Hypothalamus (tissue), 51 donors: ENCODE data around the gene CD163L1.
"Not testable (repeated sequence)": the region's sequence is repeated elsewhere in the genome, so short reads cannot be mapped to it uniquely, and the experiment has no call there.

Source experiments
- DNase-seq, 51 donors: peaks; one replicate each; lab custom pipeline; 2025; lab: John Stamatoyannopoulos, UW

Gene CD163L1

GRCh38 chr12:7339675-7340074 is 104.3 kb downstream of the CD163L1 start:
- DNase-seq, result no peak

DNA sequence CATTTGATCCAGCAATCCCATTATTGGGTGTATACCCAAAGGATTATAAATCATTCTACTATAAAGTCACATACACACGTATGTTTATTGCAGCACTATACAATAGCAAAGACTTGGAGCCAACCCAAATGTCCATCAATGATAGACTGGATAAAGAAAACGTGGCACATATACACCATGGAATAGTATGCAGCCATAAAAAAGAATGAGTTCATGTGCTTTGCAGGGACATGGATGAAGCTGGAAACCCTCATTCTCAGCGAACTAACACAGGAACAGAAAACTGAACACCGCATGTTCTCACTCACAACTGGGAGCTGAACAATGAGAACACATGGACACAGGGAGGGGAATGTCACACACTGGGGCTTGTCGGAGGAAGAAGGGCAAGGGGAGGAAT is 106.2 kb downstream of the CD163L1 start:
- not testable (repeated sequence) for DNase-seq

DNA sequence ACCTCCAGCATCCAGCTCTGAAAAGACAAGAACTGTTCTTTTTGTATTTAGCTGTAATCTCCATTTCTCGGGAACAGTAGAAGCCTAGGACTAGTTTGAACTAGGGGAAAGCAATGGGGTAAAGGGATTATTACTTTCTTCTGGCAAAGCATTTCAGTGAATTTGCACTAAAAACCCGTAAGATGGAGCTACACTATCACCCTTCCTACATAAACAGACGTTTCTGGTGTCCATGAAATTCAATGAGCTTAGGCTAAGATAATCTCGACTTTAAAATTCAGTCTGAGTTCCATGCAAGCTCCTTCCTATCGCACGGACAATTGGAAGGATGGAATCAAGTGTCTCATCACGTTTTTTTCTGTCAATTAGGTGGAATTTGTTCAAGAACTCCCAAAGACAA is 116.0 kb downstream of the CD163L1 start:
- no peak for DNase-seq

DNA sequence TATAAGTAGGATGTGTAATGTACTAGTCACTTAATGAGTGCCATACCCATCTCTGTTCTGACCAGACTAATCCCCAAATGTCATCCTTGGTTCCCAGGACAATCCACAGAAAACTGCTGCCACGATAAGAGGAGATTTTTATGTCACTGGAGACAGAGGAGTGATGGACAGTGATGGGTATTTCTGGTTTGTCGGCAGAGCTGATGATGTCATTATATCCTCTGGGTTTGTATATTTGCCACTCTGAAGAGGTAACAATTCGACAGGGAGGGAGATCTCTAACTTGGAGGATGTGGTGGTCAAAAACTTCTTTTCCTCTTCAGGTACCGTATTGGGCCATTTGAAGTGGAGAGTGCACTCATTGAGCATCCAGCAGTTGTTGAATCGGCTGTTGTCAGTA is 119.8 kb downstream of the CD163L1 start:
- no peak for DNase-seq

DNA sequence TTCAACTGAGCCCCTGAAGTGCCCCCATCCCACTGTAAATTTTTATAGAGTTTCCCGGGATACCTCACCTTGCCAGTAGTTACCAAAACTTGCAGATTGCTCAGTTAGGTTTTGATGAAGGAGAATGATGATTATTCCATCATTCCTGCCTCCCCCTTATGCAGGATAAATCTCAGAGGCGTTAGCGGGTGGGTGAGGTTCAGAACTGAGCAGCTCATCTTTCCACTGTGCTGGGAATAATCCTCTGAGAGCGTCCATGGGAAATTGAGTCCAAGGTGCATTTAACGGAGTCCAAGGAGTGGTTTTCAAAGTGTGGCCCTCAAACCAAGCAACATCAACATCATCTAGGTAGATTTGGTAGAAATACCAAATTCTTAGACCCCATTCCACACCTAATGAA is 121.4 kb downstream of the CD163L1 start:
- DNase-seq, result no peak

- no peak for DNase-seq
These were observed 122.3 kb downstream of the CD163L1 start for GRCh38 chr12:7321624-7322023.

DNA sequence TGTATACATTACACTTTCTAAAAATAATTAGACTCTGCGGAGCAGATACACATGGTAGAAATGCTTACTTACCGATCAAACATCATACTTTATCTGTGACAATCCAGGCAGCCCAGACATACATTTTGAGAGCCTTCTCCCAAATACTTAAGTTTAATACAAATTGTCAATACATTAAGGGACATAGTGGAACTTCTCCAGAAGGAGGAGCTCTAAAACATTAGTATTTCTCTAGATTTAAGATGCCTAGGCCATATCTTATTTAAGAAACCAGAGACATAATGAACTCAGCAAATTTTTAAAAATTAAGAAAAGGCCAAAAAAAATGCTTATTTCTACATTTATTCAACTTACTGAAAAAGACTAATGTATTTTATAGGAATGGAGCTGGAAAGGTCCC is 124.0 kb downstream of the CD163L1 start:
- DNase-seq, result no peak

DNA sequence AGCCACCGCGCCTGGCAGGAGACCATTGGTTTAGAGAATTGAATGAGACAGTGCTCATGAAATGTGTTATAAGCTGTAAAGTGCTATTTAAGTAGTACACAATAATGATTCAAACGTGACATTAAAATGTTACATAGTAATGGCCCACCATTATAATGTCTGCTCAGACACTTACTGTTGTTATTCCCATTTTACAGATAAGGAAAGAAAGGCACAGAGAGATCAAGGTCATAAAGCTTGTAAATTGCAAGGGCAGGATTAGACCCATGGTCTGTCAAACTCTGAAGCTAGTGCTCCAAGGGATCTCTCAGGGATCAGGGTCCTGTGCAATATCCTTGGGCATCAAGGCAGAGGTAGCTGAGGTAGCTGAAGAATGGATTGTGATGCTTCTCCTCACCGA is 133.9 kb downstream of the CD163L1 start:
- DNase-seq, result no peak
